ENCODE data around the gene LARP1B.
"Not testable (repeated sequence)": the region's sequence is repeated elsewhere in the genome, so short reads cannot be mapped to it uniquely, and the experiment has no call there.

Gene LARP1B

DNA sequence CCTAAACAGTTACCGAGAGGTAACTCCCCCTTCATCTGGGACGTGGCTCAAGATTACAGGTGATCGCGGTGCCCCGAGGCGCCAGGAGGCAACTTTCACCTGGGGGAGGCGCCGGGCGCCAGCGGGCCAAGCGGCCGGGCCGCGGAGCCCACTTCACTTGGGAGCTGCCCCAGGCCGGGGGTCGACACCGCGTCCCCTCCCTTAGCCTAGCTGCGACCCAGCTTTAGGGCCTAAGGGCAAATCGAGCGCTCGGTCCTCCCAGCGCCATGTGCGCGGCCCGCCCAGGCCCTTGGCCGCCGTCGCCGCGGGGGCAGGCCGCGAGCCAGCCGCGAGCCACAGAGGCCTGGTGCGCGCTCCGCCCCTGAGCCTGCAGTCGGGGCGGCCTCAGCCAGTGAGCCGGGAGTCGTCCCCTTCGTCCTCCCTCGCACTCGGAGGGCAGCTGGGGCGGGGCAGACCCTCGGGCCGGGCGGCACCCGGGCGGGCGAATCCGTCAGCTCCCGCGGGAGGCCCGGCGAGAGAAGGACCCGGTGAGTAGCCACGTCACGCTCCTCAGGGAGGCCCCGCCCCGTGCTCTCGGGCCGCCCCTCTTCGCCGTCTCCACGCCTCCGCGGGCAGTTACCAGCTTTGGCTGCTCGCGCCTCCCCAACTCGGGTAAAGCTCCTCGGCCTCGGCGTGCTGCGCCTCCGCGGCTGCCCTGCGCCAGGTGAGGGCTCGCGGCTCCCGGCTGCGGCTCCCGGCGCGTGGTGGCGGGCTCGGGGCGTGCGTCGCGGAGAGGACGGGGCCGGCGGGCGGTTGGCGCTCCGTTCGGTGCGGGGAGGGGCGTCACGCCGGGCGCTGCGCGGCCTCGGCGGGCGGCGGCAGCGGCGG lies at the start of gene LARP1B:
LARP1B (plus strand) TSS at position 614 of the 867 bp plus-strand sequence. CDS start 13,640 bp downstream, outside the sequence.
- DNase-seq (ENCODE audit: low spot score) = peak; percentile 95

DNA sequence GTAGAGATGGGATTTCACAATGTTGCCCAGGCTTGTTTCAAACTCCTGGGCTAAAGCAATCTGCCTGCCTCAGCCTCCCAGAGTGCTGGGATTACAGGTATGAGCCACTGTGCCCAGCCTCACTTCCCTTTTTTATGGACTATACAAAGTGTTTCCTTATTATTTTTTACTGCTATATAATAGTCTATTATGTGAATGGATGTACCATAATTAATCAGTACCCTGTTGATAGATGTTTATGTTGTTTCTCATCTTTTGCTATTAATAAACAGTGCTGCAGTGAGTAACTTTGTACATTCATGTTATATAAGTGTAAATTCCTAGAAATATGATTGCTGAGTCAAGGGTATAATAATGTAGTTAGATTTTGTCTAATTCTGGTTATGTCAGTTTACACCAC lies 35.8 kb upstream of the LARP1B start:
- DNase-seq (ENCODE audit: low spot score) = no peak

DNA sequence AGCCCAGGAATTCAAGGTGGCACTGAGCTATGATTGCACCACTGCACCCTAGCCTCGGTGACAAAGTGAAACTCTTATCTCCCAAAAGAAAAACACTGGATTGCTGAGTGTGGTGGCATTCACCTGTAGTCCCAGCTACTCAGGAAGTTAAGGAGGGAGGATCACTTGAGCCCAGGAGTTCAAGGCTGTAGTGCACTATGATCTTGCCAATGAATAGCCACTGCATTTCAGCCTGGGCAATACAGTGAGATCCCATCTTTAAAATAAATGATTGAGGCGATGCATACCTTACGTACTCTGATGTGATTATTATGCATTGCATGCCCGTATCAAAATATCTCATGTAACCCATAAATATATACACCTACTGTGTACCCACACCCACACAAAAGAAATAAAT lies 31.2 kb upstream of the LARP1B start:
- DNase-seq (ENCODE audit: low spot score) = no peak

- DNase-seq (ENCODE audit: low spot score) = no peak
Measured at GRCh38 chr4:128031756-128032384, 29.2 kb upstream of the LARP1B start.

- DNase-seq (ENCODE audit: low spot score) = no peak
Measured at GRCh38 chr4:128039568-128039967, 21.5 kb upstream of the LARP1B start.

GRCh38 chr4:128047019-128047418 lies 14.1 kb upstream of the LARP1B start:
- DNase-seq (ENCODE audit: low spot score) = not testable (repeated sequence)

- DNase-seq (ENCODE audit: low spot score) = not testable (repeated sequence)
Measured at GRCh38 chr4:128047514-128047913, 13.6 kb upstream of the LARP1B start.

GRCh38 chr4:128051229-128051628 lies 9.9 kb upstream of the LARP1B start:
- DNase-seq (ENCODE audit: low spot score) = not testable (repeated sequence)

DNA sequence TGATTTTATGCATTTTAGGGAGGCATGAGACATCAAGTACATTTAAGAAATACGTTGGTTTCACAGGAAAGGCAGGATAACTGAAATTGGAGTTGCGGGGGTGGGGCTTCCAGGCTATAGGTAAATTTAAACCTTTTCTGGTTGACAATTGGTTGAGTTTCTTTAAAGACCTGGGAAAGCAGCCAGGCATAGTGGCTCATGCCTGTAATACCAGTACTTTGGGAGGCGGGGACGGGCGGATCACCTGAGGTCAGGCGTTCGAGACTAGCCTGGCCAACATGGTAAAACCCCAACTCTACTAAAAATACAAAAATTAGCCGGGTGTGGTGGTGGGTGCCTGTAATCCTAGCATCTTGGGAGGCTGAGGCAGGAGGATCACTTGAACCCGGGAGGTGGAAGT lies 6.2 kb upstream of the LARP1B start:
- not testable (repeated sequence) for DNase-seq (ENCODE audit: low spot score)

DNA sequence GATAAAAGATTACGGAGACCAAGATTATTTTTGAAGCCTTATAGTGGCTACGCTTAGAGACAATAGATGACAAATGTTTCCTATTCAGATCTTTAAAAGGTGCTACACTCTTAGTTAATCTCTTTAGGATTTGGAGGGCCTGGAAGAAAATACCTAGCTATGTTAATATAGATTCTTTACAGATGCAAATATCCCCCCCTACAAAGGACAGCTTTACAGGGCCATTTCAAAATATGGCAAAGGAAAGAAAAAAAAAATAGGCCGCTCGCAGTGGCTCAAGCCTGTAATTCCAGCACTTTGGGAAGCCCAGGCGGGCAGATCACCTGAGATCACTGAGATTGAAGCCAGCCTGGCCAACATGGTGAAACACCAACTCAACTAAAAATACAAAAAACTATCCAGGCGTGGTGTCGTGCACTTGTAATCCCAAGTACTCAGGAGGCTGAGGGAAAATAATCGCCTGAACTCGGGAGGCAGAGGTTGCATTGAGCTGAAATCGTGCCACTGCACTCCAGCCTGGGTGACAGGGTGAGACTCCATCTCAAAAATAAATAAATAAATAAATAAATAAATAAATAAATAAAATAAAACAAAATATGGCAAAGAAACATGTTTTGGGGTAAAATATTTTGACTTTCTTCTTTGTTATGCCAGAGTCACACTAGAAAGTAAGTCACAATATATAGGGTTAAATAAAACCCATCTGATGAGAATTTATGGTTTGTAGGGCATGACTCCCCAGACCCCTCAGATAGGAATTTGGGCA lies 5.5 kb upstream of the LARP1B start:
- not testable (repeated sequence) for DNase-seq (ENCODE audit: low spot score)

DNA sequence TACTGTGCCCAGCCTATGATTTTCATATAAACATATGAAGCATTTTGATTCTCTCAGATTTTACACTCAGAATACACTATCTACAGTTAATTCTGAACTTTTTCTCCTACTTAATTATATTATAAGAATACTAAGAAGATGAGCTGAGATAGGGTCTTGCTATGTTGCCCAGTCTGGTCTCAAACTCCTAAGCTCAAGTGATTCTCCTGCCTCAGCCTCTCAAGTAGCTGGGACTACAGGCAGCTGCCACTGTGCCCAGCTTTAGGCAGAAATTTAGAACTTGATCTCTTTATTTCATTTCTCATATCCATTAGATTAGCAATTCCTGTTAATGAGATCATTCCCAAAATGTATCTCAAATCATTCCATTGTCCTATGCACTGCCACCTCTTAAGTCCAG lies 4.7 kb upstream of the LARP1B start:
- DNase-seq (ENCODE audit: low spot score) = no peak

- DNase-seq (ENCODE audit: low spot score) = peak; percentile 33
Measured at GRCh38 chr4:128060121-128060698, 902 bp upstream of the LARP1B start.

DNA sequence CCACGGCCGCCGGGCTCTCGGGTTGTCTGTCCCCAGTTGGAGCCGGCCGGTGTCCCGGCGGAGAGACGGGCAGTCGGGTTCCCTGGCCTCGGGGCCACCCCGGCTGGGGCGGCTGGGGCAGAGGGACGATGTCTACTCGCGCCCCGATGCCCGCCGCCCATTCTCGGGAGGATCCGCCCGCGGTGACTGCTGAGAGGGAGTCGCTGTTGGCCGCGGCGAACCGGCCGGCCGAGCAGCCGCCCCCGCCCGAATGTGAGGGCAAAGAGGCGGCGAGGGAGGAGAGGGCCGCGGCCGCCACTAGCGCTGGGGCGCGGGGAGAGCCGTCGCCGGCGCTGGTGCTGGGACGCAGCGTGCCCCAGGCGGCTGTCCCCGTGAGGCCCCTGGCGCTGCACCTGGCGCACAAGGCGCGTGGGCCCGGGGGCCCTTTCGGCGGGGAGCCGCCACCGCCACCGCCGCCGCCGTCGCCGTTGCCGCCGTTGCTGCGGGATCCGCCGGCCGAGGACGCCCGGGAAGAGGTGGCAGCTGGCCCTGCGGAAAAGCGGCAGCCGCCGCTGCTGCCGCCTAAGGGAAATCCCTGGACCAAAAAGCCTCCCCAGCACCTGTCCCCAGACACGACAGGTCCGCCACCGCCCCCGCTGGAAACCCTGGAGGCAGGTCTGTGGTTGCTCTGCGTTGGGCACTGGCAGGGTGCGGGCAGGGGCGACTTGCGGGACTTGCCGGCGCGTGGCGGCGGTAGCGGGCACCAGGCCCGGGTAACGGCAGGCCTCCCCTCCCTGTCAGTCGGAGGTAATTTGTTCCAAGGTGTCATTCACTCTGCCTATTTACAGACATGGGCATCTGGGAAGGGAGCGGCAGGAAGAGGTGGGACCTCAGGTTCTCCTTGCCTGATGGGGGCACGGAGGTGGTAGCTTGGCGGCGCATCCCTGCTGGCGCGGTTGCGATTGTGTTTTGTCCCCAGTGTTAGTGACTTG lies 739 bp downstream of the LARP1B start:
- peak; percentile 62 for DNase-seq (ENCODE audit: low spot score)

DNA sequence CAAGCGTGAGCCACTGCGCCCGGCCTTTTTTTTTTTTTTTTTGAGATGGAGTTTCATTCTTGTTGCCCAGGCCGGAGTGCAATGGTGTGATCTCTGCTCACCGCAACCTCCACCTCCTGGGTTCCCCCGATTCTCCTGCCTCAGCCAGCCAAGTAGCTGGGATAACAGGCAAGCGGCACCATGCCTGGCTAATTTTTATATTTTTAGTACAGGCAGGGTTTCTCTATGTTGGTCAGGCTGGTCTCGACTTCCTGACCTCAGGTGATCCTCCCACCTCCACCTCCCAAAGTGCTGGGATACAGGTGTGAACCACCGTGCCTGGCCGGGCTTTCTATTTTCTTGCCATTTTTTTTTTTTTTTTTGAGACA lies 5.3 kb downstream of the LARP1B start:
- not testable (repeated sequence) for DNase-seq (ENCODE audit: low spot score)

DNA sequence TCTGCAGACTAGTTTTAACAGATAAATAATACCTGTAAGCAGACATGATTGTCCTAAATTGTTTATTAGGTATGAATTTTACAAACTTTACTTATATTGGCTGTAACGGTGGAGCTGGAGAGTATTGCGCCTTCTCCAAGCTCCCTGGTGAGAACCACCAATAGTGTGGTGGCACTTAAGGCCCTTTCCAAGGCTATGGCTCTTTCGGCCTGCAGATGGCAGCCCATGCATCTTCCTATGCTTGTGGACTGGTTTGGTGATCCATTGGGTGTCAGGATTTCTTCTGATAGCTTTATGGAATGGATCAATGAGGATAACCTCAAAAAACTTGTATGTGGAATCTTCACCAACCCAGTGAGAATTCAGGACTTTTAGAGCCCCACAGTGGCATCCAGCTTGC lies 7.8 kb downstream of the LARP1B start:
- peak; percentile 67 for DNase-seq (ENCODE audit: low spot score)

- DNase-seq (ENCODE audit: low spot score) = no peak
Measured at GRCh38 chr4:128076464-128076863, 15.4 kb downstream of the LARP1B start.

- DNase-seq (ENCODE audit: low spot score) = not testable (repeated sequence)
Measured at GRCh38 chr4:128095293-128095692, 34.2 kb downstream of the LARP1B start.

DNA sequence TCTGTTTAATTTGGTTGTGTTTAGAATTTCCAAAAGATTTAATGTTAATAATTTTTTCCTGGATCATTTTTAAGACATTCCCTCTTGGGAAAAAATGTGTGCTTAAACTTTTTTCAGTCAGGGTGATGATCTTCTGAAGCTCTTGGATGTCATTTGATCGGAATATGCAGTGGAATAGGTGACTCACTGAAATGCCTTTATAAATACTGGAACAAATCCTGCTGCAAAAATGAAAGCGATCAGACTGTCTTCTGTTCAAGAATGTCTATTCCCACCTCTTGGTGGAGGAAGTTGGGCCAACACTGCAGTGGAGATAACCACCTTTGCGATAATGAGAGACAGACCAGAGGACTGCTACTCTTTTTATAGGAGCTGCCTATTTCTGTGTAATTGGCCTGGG lies 46.7 kb downstream of the LARP1B start:
- DNase-seq (ENCODE audit: low spot score) = no peak

GRCh38 chr4:128123036-128123435 lies 61.9 kb downstream of the LARP1B start:
- no peak for DNase-seq (ENCODE audit: low spot score)

GRCh38 chr4:128130621-128131020 lies 69.5 kb downstream of the LARP1B start:
- DNase-seq (ENCODE audit: low spot score) = no peak

GRCh38 chr4:128134925-128135324 lies 73.8 kb downstream of the LARP1B start:
- DNase-seq (ENCODE audit: low spot score) = no peak
